ENCODE measurements around the gene MYADML2. TPM values are rescaled to one million over a fixed set of nuclear protein-coding genes. Genes with fewer than 3 reads are reported as not detected.

The MYADML2 gene
- total RNA-seq, 1 experiment from 2014 or later, result not detected

DNA sequence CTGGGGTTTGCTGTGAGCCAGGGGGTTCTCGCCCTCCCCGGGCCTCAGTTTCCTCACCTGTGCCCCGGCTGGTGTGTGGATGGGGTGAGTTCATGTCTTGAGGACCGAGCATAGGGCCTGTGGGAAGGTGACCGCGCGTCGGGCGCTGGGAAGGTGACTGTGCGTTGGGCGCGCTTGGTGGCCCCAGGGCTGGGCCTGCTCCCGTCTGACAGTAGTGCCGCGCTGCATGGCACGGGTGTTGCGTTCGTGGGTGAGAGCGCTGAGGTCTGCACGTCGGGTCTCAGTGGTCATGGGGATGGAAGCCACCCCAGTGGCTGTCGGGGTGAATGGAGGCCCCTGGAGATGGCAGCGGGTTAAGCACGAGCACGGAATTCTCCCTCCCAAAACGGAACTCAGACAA lies 39.6 kb upstream of the MYADML2 start:
- POLR2A ChIA-PET (ENCODE audit: unreplicated experiment), result no interaction called here
- no TSS peak for BruUV-seq (replicated peaks)
- no peaks in the 10 kb centered on the region for H3K27me3 ChIP-seq (ENCODE audit: insufficient read depth, low read depth)
- peaks cover 5% of the 10 kb centered on the region; the same call in 1 of the 2 replicates for H3F3A ChIP-seq (ENCODE audit: insufficient read depth, low read depth)
- no peak for DNase-seq
- no peaks in the 10 kb centered on the region for H3K36me3 ChIP-seq (ENCODE audit: low read depth)
- no peak overlapping the region for H3K27ac ChIP-seq
- no peaks in the 10 kb centered on the region for H3K9me2 ChIP-seq (ENCODE audit: insufficient read depth)
- CTCF ChIA-PET, result no interaction called here
- H3K9me3 ChIP-seq (ENCODE audit: insufficient read depth, low read depth), result no peaks in the 10 kb centered on the region
- H3K4me1 ChIP-seq (replicated peaks; ENCODE audit: insufficient read depth), result peaks cover 12% of the 10 kb centered on the region
- H2AFZ ChIP-seq, result no peak overlapping the region
- no peak overlapping the region for H3K4me2 ChIP-seq
- TF ChIP-seq, protein P1, sequence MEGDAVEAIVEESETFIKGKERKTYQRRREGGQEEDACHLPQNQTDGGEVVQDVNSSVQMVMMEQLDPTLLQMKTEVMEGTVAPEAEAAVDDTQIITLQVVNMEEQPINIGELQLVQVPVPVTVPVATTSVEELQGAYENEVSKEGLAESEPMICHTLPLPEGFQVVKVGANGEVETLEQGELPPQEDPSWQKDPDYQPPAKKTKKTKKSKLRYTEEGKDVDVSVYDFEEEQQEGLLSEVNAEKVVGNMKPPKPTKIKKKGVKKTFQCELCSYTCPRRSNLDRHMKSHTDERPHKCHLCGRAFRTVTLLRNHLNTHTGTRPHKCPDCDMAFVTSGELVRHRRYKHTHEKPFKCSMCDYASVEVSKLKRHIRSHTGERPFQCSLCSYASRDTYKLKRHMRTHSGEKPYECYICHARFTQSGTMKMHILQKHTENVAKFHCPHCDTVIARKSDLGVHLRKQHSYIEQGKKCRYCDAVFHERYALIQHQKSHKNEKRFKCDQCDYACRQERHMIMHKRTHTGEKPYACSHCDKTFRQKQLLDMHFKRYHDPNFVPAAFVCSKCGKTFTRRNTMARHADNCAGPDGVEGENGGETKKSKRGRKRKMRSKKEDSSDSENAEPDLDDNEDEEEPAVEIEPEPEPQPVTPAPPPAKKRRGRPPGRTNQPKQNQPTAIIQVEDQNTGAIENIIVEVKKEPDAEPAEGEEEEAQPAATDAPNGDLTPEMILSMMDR (conservative IDR thresholded peaks at IDR 0.05), result no peak
- TF ChIP-seq EZH2 (IDR thresholded peaks at IDR 0.05; ENCODE audit: low read depth), result no peak
- H4K20me1 ChIP-seq (ENCODE audit: insufficient read depth), result no peaks in the 10 kb centered on the region
- intact Hi-C loops (cut with micrococcal nuclease; ENCODE audit: unreplicated experiment), result no loop called here
- H3K79me2 ChIP-seq (ENCODE audit: low read depth), result no peaks in the 10 kb centered on the region
- no peak overlapping the region for H3K4me3 ChIP-seq

DNA sequence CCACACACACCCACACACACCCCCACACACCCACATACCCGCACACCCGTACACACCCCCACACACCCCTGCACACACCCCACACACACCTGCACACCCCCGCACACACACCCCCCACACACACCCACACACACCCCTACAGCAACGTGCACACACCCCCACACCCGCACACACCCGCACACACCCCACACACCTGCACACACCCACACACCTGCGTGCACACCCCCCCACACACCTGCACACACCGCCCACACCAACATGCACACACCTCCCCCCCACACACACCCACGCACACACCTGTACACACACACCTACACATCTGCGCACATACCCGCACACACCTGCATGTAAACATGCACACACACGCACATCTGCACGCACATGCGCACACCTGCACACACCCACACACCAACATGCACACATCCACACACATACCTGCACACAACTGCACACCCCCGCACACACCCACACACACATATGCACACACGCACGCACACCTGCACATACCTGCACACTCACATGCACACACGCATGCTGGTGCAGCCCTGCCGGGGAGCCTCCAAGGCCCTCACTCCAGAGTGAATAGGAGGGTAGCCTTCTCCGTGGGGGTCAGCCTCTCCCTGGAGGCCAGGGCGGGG lies 37.9 kb upstream of the MYADML2 start:
- Histone ChIP-seq H3F3A (ENCODE audit: insufficient read depth, low read depth) (peaks cover 22% of the 10 kb centered on the region), H3K9me3 (ENCODE audit: insufficient read depth, low read depth) (no peaks in the 10 kb centered on the region), H3K27me3 (ENCODE audit: insufficient read depth, low read depth) (no peaks in the 10 kb centered on the region), H2AFZ (no peak overlapping the region), H3K9me2 (ENCODE audit: insufficient read depth) (no peaks in the 10 kb centered on the region), H3K4me2 (no peak overlapping the region), H3K79me2 (ENCODE audit: low read depth) (no peaks in the 10 kb centered on the region), H3K4me1 (replicated peaks; ENCODE audit: insufficient read depth) (peaks cover 29% of the 10 kb centered on the region), H3K4me3 (no peak overlapping the region), H4K20me1 (ENCODE audit: insufficient read depth) (0 out of 2 replicates have a peak, but pooled peaks cover 5% of the 10 kb centered on the region), H3K36me3 (ENCODE audit: low read depth) (no peaks in the 10 kb centered on the region), H3K27ac (no peak overlapping the region)
- ChIA-PET POLR2A (ENCODE audit: unreplicated experiment) (no interaction called here), CTCF (no interaction called here)
- DNase-seq, result no peak
- no peak for TF ChIP-seq EZH2 (IDR thresholded peaks at IDR 0.05; ENCODE audit: low read depth)
- TF ChIP-seq, protein P1 (conservative IDR thresholded peaks at IDR 0.05), result no peak
- intact Hi-C loops (cut with micrococcal nuclease; ENCODE audit: unreplicated experiment), result no loop called here
- no TSS peak for BruUV-seq (replicated peaks)

DNA sequence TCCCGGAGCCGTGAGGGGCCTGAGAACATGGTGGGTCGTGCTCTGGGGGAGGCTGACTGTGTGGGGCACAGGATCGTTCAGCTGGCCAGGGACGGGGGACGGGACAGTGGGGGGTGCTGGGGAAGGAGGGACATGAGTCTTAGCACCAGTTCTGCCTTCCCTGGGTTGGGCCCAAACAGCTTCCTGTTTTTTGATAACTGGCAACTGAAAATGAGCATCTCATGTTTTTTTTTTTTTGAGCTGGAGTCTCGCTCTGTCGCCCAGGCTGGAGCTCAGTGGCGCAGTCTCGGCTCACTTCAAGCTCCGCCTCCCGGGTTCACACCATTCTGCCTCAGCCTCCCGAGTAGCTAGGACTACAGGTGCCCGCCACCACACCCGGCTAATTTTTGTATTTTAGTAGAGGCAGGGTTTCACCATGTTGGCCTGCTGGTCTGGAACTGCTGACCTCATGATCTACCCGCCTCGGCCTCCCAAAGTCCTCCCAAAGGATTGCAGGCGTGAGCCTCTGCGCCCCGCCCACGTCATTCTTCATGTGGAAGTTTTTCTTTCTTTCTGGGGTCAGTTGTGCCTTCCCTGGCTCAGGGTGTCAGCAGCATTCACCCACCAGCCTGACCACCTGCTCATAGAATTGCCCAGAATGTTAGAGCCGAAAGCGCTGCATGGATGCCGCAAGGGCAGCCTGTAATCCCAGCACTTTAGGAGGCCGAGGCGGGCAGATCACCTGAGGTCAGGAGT lies 36.8 kb upstream of the MYADML2 start:
- Histone ChIP-seq H3K4me2 (no peak overlapping the region), H3K79me2 (ENCODE audit: low read depth) (no peaks in the 10 kb centered on the region), H3K4me1 (replicated peaks; ENCODE audit: insufficient read depth) (peaks cover 33% of the 10 kb centered on the region), H3K27ac (no peak overlapping the region), H3K4me3 (no peak overlapping the region), H3F3A (ENCODE audit: insufficient read depth, low read depth) (peaks cover 28% of the 10 kb centered on the region), H3K27me3 (ENCODE audit: insufficient read depth, low read depth) (no peaks in the 10 kb centered on the region), H3K9me2 (ENCODE audit: insufficient read depth) (no peaks in the 10 kb centered on the region), H4K20me1 (ENCODE audit: insufficient read depth) (0 out of 2 replicates have a peak, but pooled peaks cover 5% of the 10 kb centered on the region), H3K36me3 (ENCODE audit: low read depth) (no peaks in the 10 kb centered on the region), H3K9me3 (ENCODE audit: insufficient read depth, low read depth) (no peaks in the 10 kb centered on the region), H2AFZ (no peak overlapping the region)
- intact Hi-C loops (cut with micrococcal nuclease; ENCODE audit: unreplicated experiment), result no loop called here
- CTCF ChIA-PET, result interaction anchor here (0.6 kb wide), 1 partner anchor 120 kb away, joined by 4 read pairs; no protein-coding TSS in a partner anchor
- BruUV-seq (replicated peaks), result no TSS peak
- DNase-seq, result no peak
- no peak for TF ChIP-seq EZH2 (IDR thresholded peaks at IDR 0.05; ENCODE audit: low read depth)
- TF ChIP-seq, protein P1 (conservative IDR thresholded peaks at IDR 0.05), result no peak
- POLR2A ChIA-PET (ENCODE audit: unreplicated experiment), result no interaction called here

All from PC-9 (cell line).